Measurements from ENCODE around the gene LARP1B.
A peak's percentile ranks its signal among the peaks of the same experiment; 100 is the strongest.
"Not testable (repeated sequence)": the region's sequence is repeated elsewhere in the genome, so short reads cannot be mapped to it uniquely, and the experiment has no call there.

Gene LARP1B

GRCh38 chr4:128135391-128135790 is 74.3 kb downstream of the LARP1B start:
- DNase-seq (ENCODE audit: low read depth in 2 of 2): no peak

- no peak for DNase-seq (ENCODE audit: low read depth in 2 of 2)
These were observed 80.8 kb downstream of the LARP1B start for GRCh38 chr4:128141866-128142265.

- DNase-seq (ENCODE audit: low read depth in 2 of 2): no peak
These were observed 84.6 kb downstream of the LARP1B start for GRCh38 chr4:128145727-128146126.

- DNase-seq (ENCODE audit: low read depth in 2 of 2): no peak
These were observed 92.7 kb downstream of the LARP1B start for GRCh38 chr4:128153800-128154199.

- DNase-seq (ENCODE audit: low read depth in 2 of 2): no peak
These were observed 94.2 kb downstream of the LARP1B start for GRCh38 chr4:128155231-128155855.

GRCh38 chr4:128155874-128156456 is 94.9 kb downstream of the LARP1B start:
- no peak for DNase-seq (ENCODE audit: low read depth in 2 of 2)

- DNase-seq (ENCODE audit: low read depth in 2 of 2): not testable (repeated sequence)
These were observed 95.4 kb downstream of the LARP1B start for GRCh38 chr4:128156472-128156871.

- DNase-seq (ENCODE audit: low read depth in 2 of 2): no peak
These were observed 97.8 kb downstream of the LARP1B start for GRCh38 chr4:128158894-128159293.

- DNase-seq (ENCODE audit: low read depth in 2 of 2): no peak
These were observed 98.9 kb downstream of the LARP1B start for GRCh38 chr4:128159967-128160366.

GRCh38 chr4:128161138-128161537 is 100.0 kb downstream of the LARP1B start:
- DNase-seq (ENCODE audit: low read depth in 2 of 2): no peak

- no peak for DNase-seq (ENCODE audit: low read depth in 2 of 2)
These were observed 101.3 kb downstream of the LARP1B start for GRCh38 chr4:128162434-128162833.

GRCh38 chr4:128163177-128164117 is 102.3 kb downstream of the LARP1B start:
- DNase-seq (ENCODE audit: low read depth in 2 of 2): no peak

- DNase-seq (ENCODE audit: low read depth in 2 of 2): no peak
These were observed 105.9 kb downstream of the LARP1B start for GRCh38 chr4:128166982-128167381.

- no peak for DNase-seq (ENCODE audit: low read depth in 2 of 2)
These were observed 107.6 kb downstream of the LARP1B start for GRCh38 chr4:128168701-128169100.

- no peak for DNase-seq (ENCODE audit: low read depth in 2 of 2)
These were observed 108.1 kb downstream of the LARP1B start for GRCh38 chr4:128169245-128169644.

- DNase-seq (ENCODE audit: low read depth in 2 of 2): no peak
These were observed 115.5 kb downstream of the LARP1B start for GRCh38 chr4:128176643-128177042.

GRCh38 chr4:128177498-128177897 is 116.4 kb downstream of the LARP1B start:
- DNase-seq (ENCODE audit: low read depth in 2 of 2): no peak

- DNase-seq (ENCODE audit: low read depth in 2 of 2): no peak
These were observed 125.5 kb downstream of the LARP1B start for GRCh38 chr4:128186623-128187022.

- peak; percentile 42 to 46 for DNase-seq (ENCODE audit: low read depth in 2 of 2)
These were observed 130.1 kb downstream of the LARP1B start for GRCh38 chr4:128191115-128191781.

- DNase-seq (ENCODE audit: low read depth in 2 of 2): no peak
These were observed 159.4 kb downstream of the LARP1B start for GRCh38 chr4:128220286-128221235.

GRCh38 chr4:128221586-128221985 is 160.5 kb downstream of the LARP1B start:
- DNase-seq (ENCODE audit: low read depth in 2 of 2): no peak
